NCI-H1694 (cell line): ENCODE measurements around the gene LPIN1.

Experiments
- DNase-seq: peaks from one replicate; lab custom pipeline; 2025; lab: John Stamatoyannopoulos, UW

LPIN1 gene

DNA sequence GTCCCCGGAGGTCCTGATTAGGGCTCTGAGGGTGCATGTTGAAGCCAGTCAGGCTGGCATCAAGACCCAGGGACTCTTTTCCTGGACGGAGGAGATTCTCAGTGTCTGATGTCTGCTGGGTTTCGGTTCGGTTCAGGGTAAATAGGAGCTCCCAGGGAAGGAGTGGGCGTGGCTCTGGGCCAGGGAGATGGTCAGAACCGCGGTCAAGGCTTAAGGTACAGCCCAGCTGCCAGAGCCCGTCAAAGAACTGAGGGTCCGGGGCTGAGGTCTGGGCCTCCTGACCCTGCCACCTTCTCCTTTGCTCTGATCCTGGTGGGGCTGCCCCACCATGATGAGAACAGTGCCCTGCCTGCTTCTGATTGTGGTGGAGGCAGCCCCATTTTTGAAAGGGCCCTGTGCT, 39.8 kb downstream of the LPIN1 start:
- no peak for DNase-seq

DNA sequence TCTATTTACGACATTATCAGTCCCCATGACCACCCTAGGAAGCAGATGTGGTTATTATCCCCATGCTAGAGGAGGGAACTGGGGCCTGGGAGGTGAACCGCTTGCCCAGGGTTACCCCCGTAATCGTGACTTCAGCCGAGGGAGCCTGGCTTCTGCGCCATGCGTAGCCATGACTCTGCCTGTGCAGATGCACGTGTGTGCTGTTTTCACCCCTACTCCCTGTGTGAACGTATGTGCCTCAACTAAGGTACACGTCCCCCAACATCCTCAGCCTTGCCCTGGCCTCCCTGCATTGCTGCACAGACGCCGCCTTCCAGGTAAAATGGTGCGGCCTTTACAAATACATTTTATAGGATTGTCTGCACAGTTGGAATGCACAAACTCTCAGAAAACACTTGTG, 40.2 kb downstream of the LPIN1 start:
- DNase-seq: no peak

DNA sequence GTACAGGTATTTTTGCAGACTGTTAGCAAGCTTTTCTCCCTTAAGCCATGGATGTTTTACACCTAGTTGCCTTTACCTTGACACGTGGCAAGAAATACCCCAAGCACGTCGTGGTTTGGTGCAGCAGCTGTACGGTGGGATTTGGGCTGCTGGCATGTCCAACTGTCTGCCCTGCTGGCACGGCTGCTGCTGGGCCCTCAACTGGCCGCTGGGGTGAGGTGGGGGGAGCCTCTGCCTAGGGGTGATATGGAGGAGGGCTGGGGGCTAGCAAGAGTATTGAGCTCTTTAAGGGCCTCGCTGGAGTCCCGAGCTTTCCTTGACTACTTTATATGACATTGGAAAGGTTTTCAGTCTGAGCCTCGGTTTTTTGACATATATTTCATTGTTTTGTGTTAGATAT, 41.6 kb downstream of the LPIN1 start:
- no peak for DNase-seq

DNA sequence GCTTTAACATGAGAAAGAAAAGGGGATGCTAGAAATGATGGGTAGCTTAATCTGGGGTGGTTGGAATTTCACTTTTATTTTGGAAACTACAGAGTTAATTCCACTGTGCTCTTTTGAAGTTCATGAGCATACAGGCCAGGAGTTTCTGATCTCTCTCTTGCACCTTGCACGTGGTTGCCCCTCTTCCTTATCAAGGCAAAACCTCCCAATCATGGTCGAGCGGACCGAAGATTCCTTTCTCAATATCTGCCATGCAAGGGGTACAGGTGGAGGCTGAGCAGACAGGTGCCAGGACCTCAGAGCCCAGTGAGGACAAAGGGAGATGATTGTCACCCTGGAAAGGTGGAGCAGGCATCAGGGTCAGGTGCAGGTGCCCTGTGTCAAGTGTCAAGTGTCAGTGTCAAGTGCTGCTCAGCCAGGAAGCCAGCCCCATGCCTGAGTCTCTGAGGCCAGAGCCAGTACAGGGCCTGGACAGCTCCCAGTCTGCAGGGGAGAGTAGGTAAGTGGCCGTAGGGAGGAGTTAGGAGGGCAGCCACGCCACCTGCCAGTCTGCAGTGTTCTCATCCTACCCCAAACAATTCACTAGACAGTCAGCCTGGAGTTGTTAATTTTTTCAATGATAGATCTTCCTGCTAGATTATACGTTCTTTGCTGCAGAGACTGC, 42.2 kb downstream of the LPIN1 start:
- DNase-seq: no peak

DNA sequence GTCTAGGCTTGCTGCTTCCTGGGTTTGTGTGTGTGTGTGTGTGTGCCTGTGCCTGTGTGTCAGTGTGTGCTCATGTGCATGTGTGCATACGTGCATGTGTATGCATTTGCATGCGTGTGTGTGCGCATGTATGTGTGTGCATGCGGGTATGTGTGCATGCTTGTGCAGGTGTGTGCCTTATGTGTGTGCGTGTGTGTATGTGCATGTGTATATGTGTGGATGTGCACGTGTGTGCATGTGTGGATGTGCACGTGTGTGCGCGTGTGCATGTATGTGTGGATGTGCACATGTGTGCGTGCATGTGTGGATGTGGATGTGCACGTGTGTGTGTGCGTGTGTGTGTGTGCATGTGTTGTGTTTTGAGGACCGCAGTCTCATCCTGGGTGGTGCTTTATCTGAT, 42.8 kb downstream of the LPIN1 start:
- DNase-seq: no peak

DNA sequence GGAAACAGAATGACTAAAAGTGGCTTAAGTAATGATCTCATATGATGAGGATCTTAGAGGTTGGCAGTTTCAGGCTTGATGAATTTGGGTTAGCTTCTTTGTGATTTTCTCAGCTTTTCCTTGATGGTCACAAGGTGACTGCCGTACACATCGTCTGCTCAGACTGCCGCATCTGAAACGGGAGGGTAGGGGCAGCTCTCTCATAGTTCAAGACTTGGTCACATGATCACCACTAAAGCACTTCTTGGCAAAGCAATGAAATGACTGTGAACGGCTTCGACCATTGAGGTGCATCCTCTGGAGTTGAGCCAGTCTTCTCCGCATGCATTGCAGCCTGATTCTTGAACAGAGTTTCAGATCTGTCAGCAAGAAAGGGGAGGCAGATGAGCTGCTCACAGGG, 43.8 kb downstream of the LPIN1 start:
- no peak for DNase-seq

DNA sequence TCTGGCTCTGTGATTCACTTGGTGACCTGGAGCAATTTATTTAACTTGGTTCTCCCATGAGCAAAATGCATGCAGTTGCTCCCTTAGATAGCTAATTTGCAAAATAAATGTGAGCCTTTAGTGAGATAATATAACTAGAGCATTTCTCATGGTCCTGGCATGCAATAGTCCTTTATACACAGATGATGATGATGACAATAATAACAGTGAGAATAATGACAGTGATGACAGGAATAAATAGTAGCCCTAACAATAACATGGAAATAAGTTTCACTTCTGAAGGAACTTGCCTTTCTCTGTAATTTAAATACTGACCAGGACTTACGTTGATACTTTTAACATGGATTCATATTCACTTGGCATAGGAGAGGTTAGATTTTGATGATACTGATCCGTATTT, 49.2 kb downstream of the LPIN1 start:
- no peak for DNase-seq

DNA sequence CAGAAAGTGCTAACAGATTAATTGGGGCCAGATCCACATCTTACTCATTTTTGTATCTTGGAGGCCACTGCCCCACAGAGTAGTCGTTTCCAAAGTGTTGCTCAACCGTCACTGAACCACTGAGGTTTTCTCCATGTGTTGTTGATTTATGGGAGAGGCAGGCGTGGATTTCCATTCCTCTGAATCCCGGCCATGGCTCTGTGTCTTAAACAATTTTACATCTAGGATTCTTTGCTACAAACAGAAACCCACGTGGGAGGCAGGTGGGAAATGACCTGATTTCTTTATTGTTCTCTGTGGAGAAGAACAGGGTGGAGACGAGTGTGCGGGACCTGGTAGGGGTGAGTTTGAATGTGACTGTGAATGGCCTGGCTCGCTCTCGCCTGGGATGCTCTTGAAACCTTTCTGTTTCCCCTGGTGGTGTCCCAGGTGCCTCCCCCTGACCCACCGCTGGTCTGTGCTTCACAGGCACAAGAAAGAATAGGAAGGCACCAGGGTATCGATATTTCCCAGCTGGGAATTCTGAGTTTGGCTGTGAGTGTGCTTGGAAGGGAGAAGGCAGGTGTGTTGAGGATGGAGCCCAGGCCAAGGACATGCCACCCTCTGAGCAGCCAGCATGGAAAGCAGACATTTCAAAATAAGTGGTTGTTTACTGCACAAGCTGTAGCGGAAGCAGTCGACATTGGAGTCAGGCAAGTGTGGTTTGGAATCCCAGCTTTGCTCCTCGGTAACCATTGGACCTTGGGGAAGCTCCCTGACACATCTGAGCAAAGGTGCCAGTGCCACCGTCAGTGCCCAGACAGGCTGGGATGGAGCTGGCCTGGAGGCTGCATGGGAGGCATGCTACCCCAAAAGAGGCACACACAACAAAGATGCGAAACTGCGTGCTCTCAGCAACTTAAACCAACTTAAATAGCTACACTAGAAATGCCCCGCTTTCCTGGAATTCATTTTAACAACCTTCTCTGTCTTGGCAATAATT, 50.0 kb downstream of the LPIN1 start:
- no peak for DNase-seq

DNA sequence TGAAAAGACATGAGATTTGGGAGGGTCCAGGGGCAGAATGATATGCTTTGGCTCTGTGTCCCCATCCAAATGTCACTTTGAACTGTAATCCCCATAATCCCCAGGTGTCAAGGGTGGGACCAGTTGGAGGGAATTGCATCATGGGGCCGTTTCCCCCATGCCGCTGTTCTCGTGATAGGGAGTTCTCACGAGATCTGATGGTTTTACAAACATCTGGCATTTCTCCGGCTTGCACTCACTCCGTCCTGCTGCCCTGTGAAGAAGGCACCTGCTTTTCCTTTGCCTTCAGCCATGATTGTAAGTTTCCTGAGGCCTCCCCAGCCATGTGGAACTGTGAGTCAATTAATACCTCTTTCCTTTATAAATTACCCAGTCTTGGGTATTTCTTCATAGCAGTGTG, 51.4 kb downstream of the LPIN1 start:
- DNase-seq: no peak

DNA sequence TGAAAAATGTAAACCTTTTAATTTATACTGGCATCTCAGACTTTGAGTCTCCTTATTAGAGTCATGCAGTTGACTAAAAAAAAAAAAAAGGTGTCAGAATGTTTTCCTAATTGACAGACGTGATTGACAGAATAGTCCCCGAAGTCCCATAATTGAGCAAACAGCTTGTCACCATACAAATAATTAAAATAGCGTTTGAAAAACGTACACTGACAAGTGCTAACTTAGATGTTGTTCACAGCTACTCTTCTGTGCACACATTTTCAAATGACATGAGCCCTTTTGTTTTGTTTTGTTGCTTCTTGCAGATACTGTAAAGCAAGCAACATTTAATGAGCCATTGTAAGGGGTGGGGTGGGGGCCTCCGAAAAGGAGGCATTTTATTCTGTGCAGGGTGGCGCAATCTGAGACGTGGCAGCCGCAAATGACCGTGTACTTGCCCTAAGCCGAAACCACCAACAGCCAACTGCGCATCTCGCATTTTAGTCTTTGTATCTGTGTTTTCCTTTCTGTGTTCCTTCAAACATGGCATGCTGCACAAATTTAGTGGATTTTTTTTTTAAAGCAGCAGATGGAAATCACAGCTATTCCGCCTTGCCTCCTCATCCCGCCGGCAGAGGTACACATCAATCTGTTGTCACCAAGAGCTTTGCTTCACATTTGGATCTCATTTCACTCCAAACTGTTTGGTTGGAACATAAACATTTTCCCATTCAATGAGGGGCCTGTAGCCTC, 52.4 kb downstream of the LPIN1 start:
- peak; percentile 65 for DNase-seq

DNA sequence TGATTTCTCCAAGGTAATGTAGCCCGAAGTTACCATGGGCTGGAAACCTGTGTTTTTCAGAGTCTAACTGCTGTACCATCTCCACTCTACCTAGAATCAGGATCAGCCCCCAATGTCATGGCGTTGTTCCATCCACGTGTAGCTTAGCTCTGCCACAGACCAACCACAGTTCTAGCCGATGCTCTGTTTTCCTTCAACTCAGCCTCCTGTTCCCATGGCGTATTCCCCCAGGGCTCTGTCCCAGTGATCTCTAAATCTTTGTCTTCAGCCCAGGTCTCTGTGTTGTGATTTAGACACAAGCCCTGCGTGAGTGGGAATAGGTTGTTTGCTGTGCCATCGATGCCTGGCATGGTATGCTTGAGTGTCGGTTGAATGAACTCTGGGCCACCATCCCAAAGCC, 53.4 kb downstream of the LPIN1 start:
- no peak for DNase-seq

DNA sequence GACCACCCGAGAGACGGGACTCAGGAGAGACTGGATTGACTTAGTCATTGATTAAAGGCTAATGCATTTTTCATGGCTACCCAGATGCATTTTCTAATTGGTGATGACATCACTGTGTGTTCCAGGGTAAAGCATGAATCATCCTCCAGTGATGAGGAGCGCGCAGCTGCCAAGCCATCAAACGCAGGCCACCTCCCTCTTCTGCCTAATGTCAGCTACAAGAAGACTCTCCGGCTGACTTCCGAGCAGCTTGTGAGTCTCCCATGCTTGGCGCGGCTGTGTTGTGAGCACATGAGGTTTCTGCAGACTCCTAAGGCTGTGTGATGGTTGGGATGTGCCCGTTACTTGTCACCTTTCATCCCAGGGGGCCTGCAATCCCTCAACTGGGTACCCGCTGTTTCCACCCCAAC, 56.4 kb downstream of the LPIN1 start:
- no peak for DNase-seq

DNA sequence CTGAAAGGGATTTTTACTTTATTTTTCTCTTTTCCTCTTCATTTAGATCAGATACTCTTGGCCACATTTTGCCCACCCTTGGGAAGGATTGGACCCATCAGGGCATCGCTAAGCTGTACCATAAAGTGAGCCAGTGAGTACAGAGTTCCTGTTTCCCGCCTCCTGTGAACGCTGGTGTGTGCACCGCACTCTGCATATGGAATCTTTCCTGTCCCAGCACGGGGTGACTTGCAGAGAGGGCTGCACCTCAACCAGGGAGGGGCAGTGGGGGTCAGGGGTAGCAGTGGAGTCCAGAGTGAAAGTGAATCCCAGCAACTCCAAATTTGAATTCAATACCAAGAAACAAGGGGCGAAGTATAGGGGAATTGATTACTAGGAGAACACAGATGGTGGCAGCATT, 58.6 kb downstream of the LPIN1 start:
- no peak for DNase-seq

DNA sequence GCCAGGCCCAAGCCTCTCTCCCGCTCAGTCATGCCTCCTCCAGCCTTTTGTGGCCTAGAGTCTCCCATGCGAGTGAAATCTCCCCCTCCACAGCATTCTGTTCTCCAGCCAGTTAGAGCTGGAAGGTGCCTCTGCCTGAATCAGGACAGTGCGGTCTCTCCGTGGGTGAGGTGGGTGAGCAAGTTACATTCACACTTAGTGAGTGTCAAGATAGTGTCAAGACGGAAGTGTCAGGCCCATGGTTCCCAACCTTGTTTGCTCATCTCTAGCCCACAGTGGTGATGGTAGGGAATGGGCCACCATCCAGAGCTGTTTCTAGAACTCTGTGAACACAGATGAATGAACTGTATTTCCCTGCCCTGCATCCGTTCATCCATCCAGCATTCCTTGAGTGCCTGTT, 59.5 kb downstream of the LPIN1 start:
- DNase-seq: no peak

DNA sequence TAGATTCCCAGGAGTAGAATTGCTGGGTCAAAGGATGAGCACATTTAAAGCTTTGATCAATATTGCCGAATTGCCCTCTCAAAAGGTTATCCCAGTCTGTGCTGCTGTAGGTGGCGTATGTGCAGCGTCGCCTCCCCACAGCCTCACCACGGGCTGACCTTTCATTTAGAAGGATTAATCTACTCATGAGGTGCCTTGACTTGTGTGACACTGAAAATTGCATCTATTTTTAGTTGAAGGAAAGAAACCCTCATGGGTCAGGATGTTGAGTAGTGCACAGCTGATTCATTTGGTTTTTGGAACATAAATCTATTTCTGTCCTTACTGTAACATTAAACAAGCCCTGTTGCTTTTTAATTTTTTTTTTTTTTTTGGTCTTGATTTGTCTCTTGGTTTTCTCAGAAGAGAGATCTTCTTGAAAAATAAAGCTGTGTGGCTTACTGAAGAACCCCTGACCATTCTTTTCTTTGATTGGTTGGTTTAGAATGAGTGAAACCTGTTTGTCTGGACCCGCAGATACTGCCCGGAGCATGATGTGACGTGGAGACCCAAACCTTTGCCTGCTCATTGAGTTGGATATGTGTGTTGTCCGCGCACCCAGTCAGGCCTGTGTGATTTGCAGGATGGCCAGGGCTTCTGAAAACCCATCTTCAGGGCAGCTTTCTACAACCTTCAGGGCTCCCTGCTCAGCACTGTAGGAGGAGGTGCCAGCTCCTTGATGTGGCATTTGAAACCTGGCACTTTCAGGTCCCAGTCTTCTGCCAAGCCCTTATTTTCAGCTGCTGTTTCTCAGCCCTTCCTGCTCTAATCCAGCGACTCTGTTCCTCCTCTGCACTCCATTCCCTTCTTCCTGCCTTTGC, 61.0 kb downstream of the LPIN1 start:
- DNase-seq: no peak

DNA sequence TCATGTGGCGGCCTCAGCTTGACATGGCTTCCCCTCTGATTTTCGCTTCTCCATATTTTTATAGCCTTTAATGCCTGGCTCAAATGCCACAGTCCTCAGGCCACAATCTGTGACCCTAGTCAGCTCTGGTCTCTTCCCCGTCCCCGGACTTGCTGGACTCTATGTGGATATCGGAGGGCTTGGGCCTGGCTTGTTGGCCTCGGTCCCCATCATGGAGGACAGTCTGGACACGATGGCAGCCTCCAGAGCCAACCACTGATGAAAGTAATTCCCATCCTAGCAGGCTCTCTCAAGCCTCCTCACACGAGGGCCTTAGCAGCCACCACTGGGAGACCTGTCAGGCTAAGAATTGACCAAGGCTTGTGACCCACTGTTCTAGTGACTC, 61.6 kb downstream of the LPIN1 start:
- no peak for DNase-seq

DNA sequence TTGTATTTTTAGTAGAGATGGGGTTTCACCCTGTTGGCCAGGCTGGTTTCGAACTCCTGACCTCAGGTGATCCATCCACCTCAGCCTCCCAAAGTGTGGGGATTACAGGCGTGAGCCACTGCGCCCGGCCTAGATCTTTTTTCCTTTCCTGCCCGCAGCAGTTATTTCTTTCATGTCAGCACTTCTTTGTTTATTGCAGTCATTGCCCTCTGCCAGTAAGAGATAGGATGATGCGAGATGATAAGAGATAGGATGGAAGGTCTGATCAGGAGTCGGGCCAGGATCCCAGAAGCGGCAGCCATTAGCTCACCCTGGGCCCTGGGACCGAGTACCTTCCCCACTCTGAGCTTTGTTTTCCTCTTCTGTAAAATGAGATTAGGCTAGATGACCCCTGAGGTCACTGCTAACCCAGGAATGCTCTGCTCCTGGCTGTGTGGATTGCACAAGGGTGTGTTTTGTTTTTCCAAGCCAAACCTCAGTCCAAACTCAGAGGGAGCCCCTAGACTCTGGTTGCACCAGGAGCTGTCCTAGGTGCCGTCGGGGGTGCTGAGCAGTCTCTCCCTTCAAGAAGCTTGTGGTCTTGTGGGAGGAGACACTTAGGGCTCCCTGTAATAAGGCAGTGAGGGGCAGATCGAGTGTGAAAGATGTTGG, 63.3 kb downstream of the LPIN1 start:
- no peak for DNase-seq

DNA sequence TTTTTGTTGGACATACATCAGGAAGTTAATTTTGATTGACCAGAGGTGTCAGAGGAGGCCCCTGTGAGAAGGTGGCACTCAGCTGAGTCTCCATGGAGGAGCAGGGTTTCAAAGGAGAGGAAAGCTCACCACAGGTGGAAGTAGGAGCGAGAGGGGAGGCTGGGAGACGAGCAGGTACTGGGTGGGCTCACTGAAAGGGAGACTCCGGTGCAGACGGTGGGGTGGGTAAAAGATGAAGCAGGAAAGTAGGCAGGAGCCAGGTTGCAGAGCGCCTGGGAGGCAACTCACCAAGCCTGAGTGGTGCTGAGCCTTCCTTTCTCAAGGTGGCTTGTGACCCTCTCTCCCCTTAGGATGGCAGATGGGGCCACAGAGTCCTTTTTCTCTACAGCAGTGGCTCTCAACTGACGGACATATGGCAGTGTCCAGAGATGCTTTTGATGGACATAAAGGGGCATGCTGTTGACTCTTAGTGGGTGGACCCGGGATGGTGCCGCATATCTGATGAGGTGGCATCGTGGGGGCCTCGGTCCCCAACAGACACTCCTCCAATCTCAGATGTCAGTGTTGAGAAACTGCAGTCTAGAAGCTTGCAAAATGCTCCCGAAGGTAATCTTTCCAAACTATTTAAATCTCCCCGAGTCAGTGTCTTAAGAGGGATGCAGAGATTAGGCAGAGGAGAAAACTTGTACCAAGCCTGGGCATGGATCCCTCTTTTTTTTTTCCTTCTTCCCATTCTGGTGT, 64.0 kb downstream of the LPIN1 start:
- no peak for DNase-seq

DNA sequence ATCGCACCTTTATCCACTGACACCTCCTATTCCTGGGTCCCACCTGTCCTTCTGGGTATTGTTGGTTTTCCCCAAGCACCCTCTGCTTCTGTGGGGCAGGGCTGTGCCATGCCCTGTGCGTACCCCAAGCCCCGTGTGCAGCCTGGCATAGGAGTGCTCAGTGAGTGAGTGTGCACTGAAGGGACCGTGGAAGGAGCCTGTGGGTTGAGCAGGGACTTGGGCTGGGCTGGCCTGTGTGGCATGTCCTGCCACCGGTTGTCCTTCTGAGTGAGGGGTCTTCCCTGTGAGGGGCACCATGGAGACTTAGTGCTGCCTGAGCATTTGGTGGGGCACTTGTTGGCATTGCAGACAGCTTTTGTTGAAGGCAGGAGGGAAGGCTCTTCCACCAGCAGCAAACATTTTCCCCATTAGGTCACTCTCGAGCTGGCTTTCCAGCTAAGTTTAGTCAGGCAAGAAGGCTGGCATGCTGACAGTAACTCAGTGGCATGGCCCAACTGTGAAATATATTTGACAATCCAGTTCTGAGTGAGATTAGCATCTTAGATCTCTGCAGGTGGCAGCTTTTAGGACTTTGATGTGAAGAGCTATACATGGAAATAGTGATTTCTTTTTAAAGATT, 64.7 kb downstream of the LPIN1 start:
- no peak for DNase-seq
